ENCODE measurements around the gene SKIC8. TPM values are rescaled to one million over a fixed set of nuclear protein-coding genes. Genes with fewer than 3 reads are reported as not detected.
A peak's percentile ranks its signal among the peaks of the same experiment; 100 is the strongest.

Gene SKIC8
- total RNA-seq, 2 experiments from 2014 or later: 35.4 to 35.7 TPM

DNA sequence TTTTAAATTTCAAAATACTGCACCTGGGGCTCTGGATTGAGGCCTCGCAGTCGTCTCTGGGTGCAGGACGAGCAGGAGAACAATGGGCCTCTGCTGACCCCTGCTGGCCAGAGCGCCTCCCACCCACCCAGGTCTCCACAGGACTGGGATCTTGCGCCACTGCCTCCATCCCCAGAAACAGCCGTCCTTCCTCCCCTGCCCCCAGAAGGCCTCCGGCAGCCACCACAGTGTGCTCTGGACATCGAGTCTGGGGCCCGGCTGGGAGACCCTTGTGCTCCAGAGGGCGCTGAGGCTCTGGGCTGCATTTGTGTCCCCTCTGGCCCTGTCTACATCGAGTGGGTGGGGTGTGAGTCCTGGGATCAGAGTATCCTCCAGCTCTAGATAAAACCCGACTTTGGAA, 58.4 kb downstream of the SKIC8 start:
- Mint-ChIP-seq H3K27me3 (peaks cover 14% of the 10 kb centered on the region), H3K4me3 (no peak overlapping the region), H3K36me3 (ENCODE audit: low read depth) (no peaks in the 10 kb centered on the region), H3K4me1 (peaks cover 2% of the 10 kb centered on the region), H3K27ac (no peak overlapping the region), H3K9me3 (no peaks in the 10 kb centered on the region)
- POLR2A ChIA-PET: no interaction called here
- peak; percentile 85 for DNase-seq
- CTCF ChIA-PET: interaction anchor here (0.7 to 5.4 kb wide), 24 partner anchors 11 to 331 kb away, joined by 3 to 97 read pairs (median 4); partner anchors contain the start of gene CIB2

DNA sequence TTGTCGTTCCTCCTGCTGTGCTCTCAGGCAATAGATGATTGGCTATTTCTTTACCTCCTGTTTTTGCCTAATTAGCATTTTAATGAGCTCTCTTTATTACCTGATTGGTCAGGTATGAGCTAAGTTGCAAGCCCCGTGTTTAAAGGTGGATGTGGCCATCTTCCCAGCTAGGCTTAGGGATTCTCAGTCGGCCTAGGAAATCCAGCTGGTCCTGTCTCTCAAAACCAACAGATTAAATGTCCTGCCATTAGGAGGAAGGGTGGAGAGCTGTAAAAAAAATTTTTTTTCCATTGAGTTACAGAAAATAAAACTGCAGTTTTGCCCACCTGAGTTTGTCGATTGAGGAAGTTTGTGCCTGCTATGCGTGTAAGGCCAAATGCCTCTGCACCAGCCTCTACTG, 59.6 kb downstream of the SKIC8 start:
- no peak for DNase-seq
- H3K4me1 Mint-ChIP-seq: peaks cover 9% of the 10 kb centered on the region
- CTCF ChIA-PET: interaction anchor here (0.7 to 5.4 kb wide), 21 partner anchors 9 to 330 kb away, joined by 3 to 97 read pairs (median 5); partner anchors contain the start of gene CIB2
- no peaks in the 10 kb centered on the region for H3K9me3 Mint-ChIP-seq
- H3K36me3 Mint-ChIP-seq (ENCODE audit: low read depth): no peaks in the 10 kb centered on the region
- no peak overlapping the region for H3K27ac Mint-ChIP-seq
- H3K4me3 Mint-ChIP-seq: no peak overlapping the region
- H3K27me3 Mint-ChIP-seq: peaks cover 20% of the 10 kb centered on the region
- POLR2A ChIA-PET: no interaction called here

DNA sequence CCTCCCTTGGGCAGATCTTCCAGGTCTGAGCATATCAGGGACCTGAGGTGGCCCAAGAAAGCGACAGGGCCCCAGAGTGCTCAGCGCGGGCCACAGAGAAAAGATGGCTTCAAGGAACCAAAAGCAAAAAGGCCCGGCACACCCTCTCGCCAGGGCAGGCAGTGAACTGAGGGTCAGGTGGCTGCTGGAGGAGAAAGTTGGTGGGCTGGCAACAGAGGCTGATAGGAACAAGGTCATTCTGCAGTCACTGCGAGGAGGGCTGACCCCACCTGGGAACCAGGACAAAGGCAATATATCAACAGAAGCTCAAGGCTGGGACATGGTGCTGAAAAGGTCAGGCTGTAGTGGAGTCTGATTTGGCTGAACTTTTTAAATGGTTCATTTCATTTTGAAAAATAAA, 62.3 kb downstream of the SKIC8 start:
- ChIA-PET POLR2A (no interaction called here), CTCF (no interaction called here)
- no peaks in the 10 kb centered on the region for H3K36me3 Mint-ChIP-seq (ENCODE audit: low read depth)
- DNase-seq: no peak
- no peak overlapping the region for H3K27ac Mint-ChIP-seq
- H3K27me3 Mint-ChIP-seq: peaks cover 27% of the 10 kb centered on the region
- no peak overlapping the region for H3K4me3 Mint-ChIP-seq
- no peaks in the 10 kb centered on the region for H3K9me3 Mint-ChIP-seq
- peaks cover 19% of the 10 kb centered on the region for H3K4me1 Mint-ChIP-seq

DNA sequence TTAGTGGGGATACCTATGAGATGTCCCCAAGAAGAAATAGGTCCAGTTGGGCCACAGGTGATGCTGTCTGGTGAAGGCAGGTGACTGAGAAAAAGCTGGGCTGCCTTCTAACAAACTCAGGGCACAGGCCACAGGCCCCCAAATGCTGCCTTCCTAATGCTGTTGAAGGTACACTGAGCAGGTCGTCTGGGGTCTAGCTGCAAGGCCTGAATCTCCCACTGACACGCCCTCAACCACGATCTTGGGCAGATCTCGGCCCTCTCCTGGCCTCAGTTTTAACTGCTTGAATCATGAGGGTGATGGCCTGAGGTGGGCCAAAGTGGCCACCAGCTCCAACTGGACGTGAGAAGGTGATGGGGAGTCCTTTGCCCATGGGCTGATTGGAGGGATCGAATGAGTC, 62.9 kb downstream of the SKIC8 start:
- no peak for DNase-seq
- Mint-ChIP-seq H3K27ac (no peak overlapping the region), H3K27me3 (peaks cover 33% of the 10 kb centered on the region), H3K4me1 (peaks cover 19% of the 10 kb centered on the region), H3K4me3 (no peak overlapping the region), H3K9me3 (no peaks in the 10 kb centered on the region), H3K36me3 (ENCODE audit: low read depth) (no peaks in the 10 kb centered on the region)
- ChIA-PET CTCF (no interaction called here), POLR2A (no interaction called here)

DNA sequence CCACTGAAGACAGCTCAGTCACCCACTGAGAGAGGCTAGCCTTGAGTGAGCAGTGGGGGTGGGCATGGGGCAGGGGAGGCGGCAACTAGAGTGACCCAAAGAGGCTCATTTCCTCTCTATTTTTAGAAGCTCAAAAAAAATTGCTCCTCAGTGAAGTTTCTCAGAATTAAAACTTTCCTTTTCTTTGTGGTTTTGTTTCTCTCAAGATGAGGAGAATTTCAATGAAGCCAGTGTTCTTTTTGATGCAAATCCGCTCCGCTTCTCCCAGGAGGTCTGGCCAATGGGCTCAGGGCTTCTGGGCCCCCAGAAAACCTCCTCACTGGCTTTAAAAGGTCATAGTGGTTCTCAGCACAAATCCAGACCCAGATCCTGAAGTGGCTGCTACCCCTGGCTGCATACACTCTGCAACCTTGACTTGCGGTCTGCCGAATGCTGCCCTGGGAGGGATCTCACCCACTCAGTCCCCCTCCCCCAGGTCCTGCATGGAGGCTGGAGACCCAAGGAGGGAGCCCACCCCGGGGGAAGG, 64.8 kb downstream of the SKIC8 start, which contains the start of gene ACSBG1:
TSS of gene ACSBG1 (minus strand) at position 51 of the 526 bp plus-strand sequence. CDS start 64 bp downstream, outside the sequence.
- no peaks in the 10 kb centered on the region for H3K9me3 Mint-ChIP-seq
- ChIA-PET POLR2A (no interaction called here), CTCF (interaction anchor here (1.0 to 1.5 kb wide), 2 partner anchors 103 to 126 kb away, joined by 3 to 4 read pairs; no protein-coding TSS in a partner anchor)
- peaks cover 17% of the 10 kb centered on the region for H3K4me1 Mint-ChIP-seq
- H3K27me3 Mint-ChIP-seq: peaks cover 33% of the 10 kb centered on the region
- DNase-seq: no peak
- H3K4me3 Mint-ChIP-seq: no peak within 1 kb of the TSS
- H3K27ac Mint-ChIP-seq: no peak within 1 kb of the TSS
- H3K36me3 Mint-ChIP-seq (ENCODE audit: low read depth): no peaks in the 10 kb centered on the region

DNA sequence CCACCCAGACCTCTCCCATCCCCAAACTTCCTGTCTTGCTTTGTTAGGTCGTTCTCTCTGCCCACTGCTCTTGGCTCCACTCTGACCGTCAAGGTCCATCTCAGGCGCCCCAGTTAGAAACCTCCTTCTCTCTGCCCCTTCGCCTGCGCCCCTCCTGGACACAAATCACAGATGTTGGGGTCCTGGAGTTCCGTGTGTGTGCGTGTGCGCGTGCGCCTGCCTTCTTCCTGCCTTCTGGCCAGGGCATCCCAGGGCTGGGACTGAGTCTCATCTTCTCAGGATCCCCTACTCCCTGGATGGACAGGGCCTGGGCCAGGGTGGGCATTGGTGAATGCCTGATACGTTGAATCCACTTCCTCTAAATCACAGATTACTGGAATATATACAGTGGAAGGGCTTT, 65.9 kb downstream of the SKIC8 start:
- DNase-seq: no peak
- POLR2A ChIA-PET: no interaction called here
- H3K9me3 Mint-ChIP-seq: no peaks in the 10 kb centered on the region
- H3K4me3 Mint-ChIP-seq: no peak overlapping the region
- no peaks in the 10 kb centered on the region for H3K36me3 Mint-ChIP-seq (ENCODE audit: low read depth)
- H3K27me3 Mint-ChIP-seq: peaks cover 30% of the 10 kb centered on the region
- peaks cover 17% of the 10 kb centered on the region for H3K4me1 Mint-ChIP-seq
- no peak overlapping the region for H3K27ac Mint-ChIP-seq
- CTCF ChIA-PET: interaction anchor here (0.6 to 1.5 kb wide), 2 partner anchors 79 to 125 kb away, joined by 3 to 4 read pairs; no protein-coding TSS in a partner anchor

Other genes with a start within 250 kb of the SKIC8 start
- 100 to 1,000 TPM in 1 of 2 experiments, 10 to 100 TPM in 1; 97.1 to 101 TPM for gene TBC1D2B, start 221.9 kb downstream of the SKIC8 start, total RNA-seq
- gene SH2D7, start 207.0 kb downstream of the SKIC8 start, total RNA-seq: not detected
- gene CIB2, start 168.2 kb downstream of the SKIC8 start, total RNA-seq: 1 to 10 TPM in 1 of 2 experiments, under 1 TPM in 1; 0.91 to 1.1 TPM
- 10 to 100 TPM; 73.5 to 85.0 TPM for gene IDH3A, start 150.2 kb downstream of the SKIC8 start, total RNA-seq
- gene ACSBG1, start 65.0 kb downstream of the SKIC8 start, total RNA-seq: not detected
- gene DNAJA4, start 35.0 kb downstream of the SKIC8 start, total RNA-seq: 10 to 100 TPM; 27.7 to 30.9 TPM
- not detected for gene CRABP1, start 40.7 kb upstream of the SKIC8 start, total RNA-seq
- gene IREB2, start 138.6 kb upstream of the SKIC8 start, total RNA-seq: 10 to 100 TPM; 57.8 to 61.5 TPM
- gene HYKK, start 208.0 kb upstream of the SKIC8 start, total RNA-seq: 1 to 10 TPM; 2.4 to 2.7 TPM
- 100 to 1,000 TPM; 226 to 235 TPM for gene PSMA4, start 240.8 kb upstream of the SKIC8 start, total RNA-seq

All from activated CD4-positive, alpha-beta memory T cell treated with anti-CD3 and anti-CD28 coated beads, Interleukin-2, amount 10 ng/mL, durations not matched to agents 7 days and 5 days (primary cell).